Stimulated activated CD4-positive, alpha-beta T cell treated with anti-CD3 and anti-CD28 coated beads, TNF-alpha, amount 100 ng/mL, for 24 hours (primary cell): Measurements from ENCODE around the gene ADM2.
A peak's percentile ranks its signal among the peaks of the same experiment; 100 is the strongest.
"Not testable (repeated sequence)": the region's sequence is repeated elsewhere in the genome, so short reads cannot be mapped to it uniquely, and the experiment has no call there.

ENCODE experiments used
- DNase-seq, 3 experiments: peaks; one replicate each; pipeline ENCODE4 v3.0.0-alpha.2; 2020; ENCODE audit warnings: low read depth in 3 of 3

Gene ADM2

DNA sequence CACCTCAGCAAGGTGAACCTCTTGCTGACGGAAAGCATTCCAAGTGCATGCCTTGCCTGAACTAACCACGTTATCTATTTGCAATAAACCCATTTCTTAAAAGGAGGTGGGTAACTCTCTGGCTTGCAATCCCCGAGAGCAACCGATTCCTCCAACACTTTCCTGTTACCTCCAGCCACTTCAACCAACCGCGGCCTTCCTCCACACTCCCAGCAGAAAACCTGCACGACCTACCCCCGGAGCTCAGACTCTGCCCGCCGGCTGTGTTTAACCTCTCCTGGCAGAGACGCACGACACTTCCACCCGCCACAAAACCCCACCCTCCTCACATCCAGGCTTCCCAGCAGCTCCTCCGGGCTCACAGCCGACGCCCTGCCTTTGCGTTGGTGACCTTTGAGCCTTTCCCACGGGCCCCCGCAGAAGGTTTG is 43.3 kb downstream of the ADM2 start:
- no peak for DNase-seq

DNA sequence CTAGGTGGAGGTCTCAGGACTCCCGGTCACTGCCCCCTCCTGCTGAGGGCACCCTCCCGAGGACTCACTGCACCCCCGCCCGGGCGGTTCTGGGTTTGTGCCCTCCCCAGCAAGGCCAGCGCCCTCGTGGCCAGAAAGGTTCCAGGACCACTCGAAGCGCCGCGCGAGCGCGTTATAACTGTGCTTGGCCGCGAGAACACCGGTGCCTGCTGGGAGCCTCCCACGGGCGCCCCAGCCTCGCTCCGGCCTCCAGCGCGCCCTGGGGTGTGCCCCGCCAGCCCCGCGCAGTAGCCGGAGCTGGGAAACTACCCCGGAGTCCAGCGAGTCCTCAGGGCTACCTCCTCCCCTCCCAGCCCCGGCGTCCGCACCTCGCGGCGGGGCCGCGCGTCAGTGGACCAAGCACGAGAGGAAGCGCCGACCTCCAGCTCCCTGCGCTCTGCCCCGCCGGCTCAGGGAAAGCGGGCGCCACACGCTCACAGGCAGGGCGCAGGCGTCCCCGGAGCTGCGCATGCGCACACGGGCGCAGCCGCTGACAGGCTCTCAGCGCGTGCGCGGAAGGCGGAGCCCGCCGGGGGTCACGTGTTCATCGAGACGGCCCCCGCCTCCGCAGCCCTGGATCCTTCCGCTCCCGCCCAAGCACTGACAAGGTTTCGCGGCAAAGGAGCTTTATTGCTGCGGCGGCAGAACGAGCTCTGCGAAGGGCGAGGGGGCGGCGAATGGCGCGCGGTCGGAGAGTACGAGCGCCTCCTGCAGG is 43.9 kb downstream of the ADM2 start, which contains the start of gene SCO2:
TSS of gene SCO2 (minus strand) at position 495 of the 754 bp plus-strand sequence. CDS start 1,187 bp downstream, outside the sequence.
- DNase-seq, result peak; percentile 95 to 97 (median 96)

DNA sequence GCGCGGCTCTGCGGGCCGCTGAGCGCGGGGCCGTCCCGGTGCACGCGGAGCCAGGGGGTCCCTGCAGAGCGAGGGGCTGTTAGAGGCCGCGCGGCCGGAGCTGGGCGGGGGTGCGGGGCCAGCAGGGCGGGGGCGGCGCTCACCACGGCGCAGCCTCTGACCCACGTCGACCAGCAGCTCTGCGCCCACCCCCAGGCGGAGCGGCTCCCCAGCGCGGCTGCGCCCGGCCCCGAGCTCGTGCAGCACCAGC is 44.4 kb downstream of the ADM2 start:
- DNase-seq, result no peak

DNA sequence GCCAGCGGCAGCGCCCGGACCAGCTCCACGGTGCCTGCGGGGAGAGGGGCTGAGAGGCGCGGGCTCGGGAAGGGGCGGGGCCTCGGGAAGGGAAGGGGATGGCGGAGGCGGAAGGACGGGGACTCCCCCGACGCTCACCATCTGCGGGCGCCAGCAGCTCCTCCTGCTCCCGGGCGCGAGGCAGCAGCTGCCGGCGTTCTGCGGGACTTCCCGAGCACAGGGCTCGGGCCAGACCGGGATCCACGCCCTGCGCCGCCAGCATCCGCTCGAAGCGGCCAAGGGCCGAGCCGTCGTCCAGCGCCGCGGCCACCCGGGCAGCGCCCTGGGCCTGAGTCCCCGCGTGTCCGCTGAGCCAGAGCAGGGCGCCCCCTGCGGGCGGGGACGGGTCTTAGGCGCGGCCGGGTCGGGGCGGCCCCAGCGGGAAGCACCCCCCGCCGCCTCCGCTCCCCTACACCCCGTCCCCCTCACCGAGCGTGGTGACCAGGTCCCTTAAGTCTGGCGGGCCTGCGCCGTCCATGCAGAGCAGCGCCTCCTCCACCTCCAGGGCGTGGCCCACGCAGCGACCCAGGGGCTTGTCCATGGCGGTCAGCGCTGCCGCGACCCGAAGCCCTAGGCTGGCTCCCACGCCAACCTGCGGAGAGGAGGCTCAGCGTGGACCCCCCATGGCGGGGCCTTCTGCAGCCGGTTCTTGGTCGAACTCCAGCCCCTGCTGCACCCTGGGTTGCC is 44.9 kb downstream of the ADM2 start:
- peak; percentile 60 to 91 (median 76) for DNase-seq

DNA sequence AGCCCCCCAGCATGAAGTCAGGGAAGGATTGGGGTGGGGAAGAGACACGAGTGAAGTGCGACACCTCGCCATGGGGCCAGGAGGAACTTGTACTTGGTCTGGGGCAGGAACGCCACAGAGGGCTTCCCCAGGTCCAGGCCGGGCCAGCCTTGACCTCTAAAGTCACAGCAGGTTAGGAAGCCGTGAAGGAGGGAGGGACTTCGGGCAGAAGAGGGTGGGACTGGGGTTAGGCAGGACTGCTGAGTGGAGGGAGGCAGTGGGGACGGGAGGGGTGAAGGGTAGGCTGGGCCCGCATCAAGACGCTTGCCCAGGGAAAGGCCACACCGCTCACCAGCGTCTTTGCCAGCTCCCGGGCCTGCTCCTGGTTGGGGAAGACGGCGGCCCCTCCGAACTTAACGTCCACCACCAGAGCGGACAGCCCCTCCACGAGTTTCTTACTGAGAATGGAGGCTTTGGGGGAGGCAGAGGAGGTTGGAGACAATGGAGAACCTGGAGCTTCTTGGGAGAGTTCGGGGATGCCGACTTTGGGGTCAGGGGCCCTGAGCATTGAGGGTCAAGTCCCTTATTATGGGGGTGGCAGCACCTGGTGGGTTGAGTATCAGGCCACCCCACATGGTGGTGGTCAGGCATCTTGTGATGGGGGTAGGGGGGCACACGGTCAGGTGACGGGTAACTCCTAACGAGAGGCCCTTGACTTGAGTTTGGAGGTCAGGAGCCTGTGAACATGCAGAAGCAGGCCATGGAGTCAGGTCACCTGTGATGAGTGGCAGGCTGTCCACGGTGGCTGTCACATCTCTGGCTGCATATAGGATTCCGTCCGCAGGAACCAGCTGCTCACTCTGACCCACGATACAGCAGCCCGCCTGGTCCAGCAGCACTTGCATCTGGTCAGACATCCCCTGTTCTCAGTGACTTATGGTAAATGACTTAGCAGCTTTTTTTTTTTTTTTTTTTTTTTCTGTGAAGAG is 45.8 kb downstream of the ADM2 start:
- peak in 1 of 3 experiments; percentile 56 for DNase-seq

DNA sequence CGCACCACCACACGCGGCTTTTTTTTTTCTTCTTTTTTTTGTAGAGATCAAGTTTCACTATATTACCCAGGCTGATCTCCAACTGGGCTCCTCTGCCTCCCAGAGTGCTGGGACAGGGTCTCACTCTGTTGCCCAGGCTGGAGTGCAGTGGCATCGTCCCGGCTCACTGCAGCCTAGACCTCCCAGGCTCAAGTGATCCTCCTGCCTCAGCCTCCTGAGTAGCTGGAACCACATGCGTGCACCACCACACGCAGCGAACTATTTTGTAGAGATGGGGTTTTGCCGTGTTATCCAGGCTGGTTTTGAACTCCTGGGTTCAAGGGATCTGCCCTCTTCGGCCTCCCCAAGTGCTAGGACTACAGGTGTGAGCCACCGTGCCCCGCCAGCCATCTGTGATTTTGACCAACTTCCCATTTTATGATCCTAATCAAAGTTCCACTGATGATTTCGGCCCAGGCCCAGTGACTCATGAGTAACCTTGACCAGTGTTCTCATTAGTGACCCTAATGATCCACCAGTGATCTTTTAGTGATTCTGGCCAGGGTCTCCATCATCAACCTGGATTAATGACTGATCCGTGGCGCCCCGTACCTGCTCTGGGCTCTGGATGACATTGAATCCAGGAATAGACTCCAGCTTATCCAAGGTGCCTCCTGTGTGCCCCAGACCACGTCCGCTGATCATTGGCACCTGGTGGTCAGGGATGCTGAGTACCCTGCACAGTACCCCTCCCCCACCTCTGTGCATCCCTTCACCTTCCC is 46.8 kb downstream of the ADM2 start:
- DNase-seq, result no peak

DNA sequence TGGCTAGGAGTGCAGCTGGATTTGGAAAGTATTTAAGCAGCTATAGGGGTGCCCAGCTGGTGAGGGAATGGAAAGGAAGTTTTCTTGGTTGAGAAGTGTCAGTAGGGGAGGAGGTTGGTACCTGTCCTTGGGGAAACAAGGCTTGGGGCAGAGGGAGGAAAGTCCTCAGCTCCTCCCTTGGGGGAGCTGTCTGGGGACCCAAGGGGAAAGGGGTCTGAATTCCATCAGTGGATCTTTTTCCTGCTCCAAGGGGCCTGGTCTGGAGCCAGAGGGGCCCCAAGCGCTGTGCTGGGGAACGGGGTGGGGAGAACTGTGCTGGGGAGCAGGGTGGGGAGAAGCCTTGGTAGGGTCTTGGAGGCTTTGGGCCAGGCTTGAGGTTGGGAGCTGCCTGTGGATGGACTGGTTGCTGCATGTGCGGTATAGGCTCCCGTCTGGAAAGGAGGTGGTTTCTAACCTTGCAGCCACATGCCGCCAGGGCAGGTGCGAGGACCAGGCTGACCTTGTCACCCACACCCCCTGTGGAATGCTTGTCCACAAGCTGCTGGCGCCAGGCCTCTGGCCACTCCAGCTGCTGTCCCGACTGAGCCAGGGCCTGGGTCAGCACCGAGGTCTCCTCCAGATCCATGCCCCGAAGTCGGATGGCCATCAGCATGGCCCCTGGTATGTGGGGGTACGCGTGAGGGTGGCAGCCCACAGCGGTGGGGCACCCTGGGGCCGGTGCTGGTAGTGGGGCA is 47.5 kb downstream of the ADM2 start:
- no peak for DNase-seq

DNA sequence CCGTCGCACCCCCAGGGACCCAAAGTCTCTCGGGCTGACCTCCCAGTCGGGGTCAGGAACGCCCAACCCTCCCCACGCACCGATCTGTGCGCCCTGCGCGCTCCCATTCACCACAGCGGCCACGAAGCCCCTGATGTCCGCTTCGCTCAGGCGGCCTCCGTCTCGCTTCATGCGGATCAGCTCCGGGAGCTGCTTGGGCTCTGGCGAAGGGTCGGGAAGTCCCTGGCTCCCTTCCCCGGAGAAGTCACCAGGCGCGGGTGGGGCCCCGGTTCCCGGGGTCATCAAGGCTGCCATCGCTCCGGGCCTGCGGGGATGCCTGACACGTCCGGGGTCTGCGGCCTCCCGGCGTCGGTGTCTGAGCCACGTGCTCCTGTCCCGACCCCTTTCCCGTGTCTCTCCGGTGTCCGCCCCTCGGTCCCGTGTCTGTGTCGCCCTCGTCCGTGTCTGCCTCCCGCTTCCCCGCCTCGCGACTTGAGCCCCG is 48.1 kb downstream of the ADM2 start:
- DNase-seq, result no peak

DNA sequence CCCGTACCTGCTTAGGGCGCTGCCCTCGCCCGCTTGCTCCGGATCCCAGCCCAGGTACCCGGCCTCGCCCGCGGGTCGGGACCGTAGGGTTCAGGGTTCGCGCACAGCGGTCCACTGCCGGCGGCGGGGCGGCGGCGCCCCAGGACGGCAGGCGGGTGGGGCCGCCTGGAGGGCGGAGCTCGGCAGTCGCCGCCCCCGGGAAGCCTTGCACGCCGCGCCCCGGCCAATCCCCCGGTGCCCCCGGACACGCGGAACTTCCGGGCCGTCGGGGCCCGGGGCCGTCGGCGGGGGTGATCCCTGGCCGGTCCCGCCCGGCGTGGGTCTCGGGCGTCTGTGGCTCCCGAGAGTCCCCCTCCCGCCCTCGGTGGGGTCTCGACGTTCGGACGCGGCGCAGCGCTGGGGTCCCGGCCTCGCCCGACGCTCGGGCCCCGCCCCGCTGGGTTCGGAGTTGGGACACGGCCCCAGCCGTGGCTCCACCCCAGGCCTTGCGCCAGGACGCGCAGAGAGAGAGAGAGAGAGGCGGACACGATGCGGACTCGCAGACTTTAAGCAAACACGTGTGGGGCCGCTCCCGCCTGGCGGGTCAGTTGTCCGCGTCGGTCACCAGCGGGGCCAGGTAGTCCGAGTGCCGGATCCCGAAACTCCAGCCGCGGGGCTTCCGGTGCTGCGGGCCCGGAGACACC is 48.7 kb downstream of the ADM2 start, which contains the start of gene TYMP:
TSS of gene TYMP (minus strand) at position 116 of the 683 bp plus-strand sequence. CDS start 303 bp downstream, outside the sequence.
- DNase-seq, result peak in 2 of 3 experiments; percentile 40 to 71

DNA sequence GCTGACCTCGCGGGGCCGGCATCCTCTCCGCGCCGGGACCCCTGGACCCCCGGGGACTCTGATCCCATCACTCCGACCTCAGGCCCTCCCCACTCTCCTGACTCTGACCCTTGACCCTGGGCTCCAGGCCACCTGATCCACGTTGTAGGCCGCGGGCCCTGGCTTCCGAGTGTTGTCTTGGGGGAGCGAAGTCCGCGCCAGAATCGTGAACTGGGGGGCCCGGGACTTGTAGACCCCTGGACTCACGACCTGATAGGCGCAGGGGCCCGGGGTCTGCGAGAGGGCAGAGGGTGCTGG is 49.2 kb downstream of the ADM2 start:
- DNase-seq, result no peak

DNA sequence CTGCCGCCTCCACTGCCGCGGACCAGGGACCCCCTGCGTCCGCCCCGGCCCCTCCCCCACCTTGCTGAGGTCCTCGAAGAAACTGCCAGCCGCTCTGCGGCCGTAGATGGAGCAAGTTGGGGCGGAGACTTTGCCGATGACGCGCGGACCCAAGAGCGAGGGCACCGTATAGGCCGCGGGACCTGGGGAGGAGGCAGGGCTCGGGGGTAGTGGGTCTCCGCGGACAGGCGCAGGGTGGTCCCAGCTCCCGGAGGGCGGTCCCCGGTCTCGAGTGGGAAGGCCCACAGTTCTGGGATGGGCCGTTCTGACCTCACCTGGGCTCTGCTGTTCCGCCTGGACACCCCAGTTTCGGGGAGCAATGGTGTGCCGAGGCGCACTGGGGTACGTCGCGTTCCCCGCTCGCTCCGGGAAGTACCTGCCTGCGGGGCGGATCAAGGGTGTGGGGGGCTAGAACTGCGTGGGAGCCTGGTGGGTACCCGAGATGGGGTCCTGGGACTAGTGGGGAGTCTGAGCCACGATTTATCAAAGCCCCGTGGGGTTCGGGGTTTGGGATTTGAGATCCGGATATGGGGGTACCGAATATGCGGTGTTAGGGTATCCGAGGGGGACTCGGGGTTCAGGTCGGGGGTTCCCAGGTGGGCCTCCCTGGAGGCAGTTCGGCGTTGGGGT is 49.7 kb downstream of the ADM2 start:
- DNase-seq, result peak; percentile 66 to 83 (median 67)

DNA sequence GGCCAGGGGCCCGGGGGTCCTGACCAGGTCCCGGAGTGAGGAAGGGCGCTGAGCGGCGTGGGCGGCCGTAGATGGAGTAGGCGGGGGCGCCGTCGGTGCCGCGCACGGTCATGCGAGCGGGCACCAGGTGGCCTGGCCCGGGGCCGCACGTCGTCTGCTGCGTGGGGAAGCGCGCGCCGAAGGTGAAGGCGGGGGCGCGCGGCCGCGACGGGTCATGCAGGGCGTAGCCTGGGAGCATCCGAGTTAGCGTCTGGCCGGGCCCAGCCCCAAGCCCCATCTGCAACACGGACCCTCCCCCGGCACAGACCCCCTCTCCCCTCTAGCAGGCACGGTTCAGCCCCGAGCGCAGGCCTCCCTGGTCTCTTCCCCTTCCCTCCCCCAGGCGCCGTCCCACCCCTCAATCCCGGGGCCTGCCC is 50.2 kb downstream of the ADM2 start:
- DNase-seq, result peak in 2 of 3 experiments; percentile 51 to 72

DNA sequence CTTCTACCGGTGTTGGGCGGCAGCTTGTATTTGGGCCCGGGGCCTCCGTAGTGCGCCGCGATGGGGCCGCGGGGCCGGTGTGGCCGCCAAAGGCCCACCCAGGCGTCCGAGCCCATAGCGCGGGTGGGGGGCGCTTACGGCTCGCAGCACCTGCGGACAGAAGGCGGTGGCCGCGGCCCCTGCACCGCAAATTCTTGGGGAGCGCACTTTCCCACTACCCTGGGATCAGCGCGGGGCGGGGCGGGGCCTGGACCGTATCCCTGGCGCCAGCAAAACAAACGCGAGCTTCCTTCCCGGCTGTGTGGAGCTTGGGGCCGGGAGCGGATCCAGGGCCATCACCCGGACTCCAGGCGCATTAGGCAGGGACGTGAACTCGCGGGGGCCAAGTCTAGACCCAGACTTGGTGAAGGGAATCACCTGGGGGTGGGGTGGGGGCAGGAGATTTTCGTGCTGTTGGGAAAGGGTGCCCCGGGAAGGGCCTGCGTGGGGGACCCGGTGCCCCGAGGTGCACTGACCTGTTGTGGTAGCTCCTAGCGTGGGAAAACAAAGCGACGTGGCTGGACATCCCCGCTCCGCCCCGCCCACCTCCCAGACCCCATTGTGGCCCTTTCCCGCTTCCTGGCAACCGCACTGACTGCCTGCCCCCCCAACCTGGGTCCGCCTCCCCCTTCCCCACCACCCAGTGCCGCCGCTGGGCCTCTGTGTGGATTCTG is 50.8 kb downstream of the ADM2 start:
- DNase-seq, result no peak

DNA sequence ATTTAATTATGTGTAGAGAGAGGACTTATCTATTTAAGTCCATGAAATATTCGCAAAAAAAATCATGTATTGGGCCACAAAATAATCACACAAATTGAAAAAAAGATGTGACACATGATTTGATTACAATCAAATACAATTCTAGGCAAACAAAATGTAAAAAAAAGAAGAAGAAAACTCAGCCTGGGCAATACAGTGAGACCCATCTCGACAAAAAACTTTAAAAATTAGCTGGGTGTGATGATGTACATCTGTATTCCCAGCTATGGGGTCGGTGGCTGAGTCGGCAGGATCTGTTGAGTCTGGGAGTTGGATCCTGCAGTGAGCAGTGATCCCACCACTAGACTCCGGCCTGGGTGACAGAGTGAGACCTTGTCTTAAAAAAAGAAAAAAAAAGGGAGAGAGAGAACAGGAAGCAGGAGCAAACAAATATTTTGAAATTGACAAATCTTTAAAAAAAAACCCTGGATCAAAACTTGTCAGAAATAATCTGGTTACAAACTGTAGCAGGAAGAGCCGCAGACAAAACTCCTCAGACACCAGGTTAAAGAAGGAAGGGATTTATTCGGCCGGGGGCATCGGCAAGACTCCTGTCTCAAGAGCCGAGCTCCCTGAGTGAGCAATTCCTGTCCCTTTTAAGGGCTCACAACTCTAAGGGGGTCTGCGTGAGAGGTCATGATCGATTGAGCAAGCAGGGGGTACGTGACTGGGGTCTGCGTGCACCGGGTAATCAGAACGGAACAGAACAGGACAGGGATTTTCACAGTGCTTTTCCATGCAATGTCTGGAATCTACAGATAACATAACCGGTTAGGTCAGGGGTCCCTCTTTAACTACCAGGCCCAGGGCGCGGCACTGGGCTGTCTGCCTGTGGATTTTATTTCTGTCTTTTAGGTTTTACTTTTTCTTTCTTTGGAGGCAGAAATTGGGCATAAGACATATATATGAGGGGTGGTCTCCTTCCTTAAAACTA is 51.8 kb downstream of the ADM2 start:
- DNase-seq, result no peak

DNA sequence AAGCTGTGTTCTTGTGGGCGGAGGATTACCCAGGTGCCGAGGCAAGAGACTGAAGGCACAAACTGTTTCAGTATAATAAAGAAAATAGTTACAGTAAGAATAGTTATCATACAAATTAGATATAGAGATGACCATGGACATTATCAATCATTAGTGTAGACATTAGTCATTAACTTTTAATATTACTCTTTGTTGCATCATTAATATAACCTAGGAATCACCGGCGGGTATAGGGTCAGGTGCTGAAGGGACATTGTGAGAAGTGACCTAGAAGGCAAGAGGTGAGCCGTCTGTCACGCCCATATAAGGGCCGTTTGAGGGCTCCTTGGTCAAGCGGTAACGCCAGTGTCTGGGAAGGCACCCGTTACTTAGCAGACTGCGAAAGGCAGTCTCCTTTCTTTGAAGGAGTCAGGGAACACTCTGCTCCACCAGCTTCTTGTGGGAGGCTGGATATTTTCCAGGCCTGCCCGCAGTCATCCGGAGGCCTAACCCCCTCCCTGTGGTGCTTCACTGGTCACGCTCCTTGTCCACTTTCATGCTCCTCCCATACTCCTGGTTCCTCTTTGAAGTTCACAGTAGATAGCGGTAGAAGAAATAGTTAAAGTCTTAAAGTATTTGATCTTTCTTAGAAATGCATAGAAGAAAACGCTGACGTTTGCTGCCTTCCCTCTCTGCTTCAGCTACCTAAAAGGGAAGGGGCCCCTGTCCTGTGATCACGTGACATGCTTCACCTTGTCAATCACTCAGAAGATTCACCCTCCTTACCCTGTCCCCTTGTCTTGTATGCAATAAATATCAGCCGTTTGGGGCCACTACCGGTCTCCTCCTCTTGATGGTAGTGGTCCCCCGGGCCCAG is 52.7 kb downstream of the ADM2 start:
- DNase-seq, result not testable (repeated sequence)

DNA sequence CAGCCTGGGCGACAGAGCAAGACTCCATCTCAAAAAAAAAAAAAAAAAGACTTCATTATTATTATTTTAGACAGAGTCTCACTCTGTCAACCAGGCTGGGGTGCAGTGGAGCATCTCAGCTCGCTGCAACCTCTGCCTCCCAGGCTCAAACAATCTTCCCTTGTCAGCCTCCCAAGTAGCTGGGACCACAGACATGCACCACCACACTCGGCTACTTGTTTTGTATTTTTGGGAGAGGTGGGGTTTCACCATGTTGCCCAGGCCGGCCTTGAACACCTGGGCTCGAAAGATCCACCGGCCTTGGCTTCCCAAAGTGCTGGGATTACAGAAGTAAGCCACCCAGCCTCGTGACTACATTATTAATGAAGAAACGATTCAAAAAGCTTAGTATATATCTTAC is 53.8 kb downstream of the ADM2 start:
- DNase-seq, result no peak
